Measurements from ENCODE around the gene VAV3. TPM values are rescaled to one million over a fixed set of nuclear protein-coding genes. Genes with fewer than 3 reads are reported as not detected.

Gene VAV3
- total and polyA plus RNA-seq, 4 donors, result 1.7 to 14.4 (median 7.6) TPM

DNA sequence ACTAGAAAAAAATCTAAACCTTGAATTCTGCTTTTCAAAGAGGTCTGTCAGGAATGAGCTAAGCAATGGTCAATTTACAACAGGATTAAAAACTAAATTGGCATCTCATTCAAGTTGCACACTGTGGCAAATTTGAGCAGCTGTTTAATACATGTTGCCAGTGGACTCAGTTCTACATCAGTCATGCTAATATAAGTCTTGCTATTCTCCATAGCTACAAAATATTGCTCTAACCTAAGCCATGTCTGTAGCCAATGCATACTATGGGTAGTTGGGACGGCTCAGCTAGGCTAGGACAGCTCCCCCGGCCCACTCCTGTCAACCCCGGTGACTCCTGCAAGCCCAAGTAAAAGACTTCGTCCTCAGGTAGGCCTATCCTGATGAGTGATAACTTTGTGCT lies 10.9 kb upstream of the VAV3 start:
- no peak overlapping the region for H3K9ac ChIP-seq (ENCODE audit: insufficient read depth in 1 of 2, low read length in 2 of 2)
- TF ChIP-seq, protein P1, sequence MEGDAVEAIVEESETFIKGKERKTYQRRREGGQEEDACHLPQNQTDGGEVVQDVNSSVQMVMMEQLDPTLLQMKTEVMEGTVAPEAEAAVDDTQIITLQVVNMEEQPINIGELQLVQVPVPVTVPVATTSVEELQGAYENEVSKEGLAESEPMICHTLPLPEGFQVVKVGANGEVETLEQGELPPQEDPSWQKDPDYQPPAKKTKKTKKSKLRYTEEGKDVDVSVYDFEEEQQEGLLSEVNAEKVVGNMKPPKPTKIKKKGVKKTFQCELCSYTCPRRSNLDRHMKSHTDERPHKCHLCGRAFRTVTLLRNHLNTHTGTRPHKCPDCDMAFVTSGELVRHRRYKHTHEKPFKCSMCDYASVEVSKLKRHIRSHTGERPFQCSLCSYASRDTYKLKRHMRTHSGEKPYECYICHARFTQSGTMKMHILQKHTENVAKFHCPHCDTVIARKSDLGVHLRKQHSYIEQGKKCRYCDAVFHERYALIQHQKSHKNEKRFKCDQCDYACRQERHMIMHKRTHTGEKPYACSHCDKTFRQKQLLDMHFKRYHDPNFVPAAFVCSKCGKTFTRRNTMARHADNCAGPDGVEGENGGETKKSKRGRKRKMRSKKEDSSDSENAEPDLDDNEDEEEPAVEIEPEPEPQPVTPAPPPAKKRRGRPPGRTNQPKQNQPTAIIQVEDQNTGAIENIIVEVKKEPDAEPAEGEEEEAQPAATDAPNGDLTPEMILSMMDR (IDR thresholded peaks at IDR 0.05; ENCODE audit: control extremely low read depth, extremely low read depth), result no peak
- H3K36me3 ChIP-seq (ENCODE audit: control insufficient read depth in 4 of 4, insufficient read depth in 4 of 4, low read length in 4 of 4), result no peaks in the 10 kb centered on the region
- peaks cover 0 to 1% (median 0%) of the 10 kb centered on the region in 5 donors for H3K4me1 ChIP-seq (ENCODE audit: control insufficient read depth in 5 of 5, insufficient read depth in 5 of 5, low read length in 5 of 5)
- DNase-seq (no peak), ATAC-seq (ENCODE audit: insufficient read depth, low FRiP score) (no peak)
- no peaks in the 10 kb centered on the region for H3K9me3 ChIP-seq (ENCODE audit: control insufficient read depth in 4 of 4, insufficient read depth in 3 of 4, low read length in 3 of 4)
- H3K4me3 ChIP-seq, result no peak overlapping the region
- no peaks in the 10 kb centered on the region for H3K27me3 ChIP-seq (ENCODE audit: control insufficient read depth in 3 of 3, insufficient read depth in 3 of 3, low read length in 2 of 3)
- H3K27ac ChIP-seq (ENCODE audit: low read depth in 1 of 2, low read length in 1 of 2), result no peak overlapping the region
- WGBS, 2 donors, result 97% methylated on average over 4 of the region's 4 CpGs

DNA sequence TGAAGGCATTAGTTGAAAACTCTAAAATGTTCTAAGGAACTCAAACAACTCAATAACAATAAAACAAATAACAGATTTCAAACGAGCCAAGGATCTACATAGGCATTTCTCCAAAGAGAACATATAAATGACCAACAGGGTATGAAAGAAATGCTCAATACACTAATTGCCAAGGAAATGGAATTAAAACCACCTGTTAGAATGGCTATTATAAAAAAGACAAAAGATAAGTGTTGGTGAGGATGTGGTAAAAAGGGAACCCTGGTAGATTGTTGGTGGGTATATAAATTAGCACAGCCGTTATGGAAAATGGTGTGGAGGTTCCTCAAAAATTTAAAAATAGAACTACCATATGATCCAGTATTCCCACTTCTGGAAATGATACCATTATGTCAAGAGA lies 9.1 kb upstream of the VAV3 start:
- ATAC-seq (ENCODE audit: insufficient read depth, low FRiP score) (no peak), DNase-seq (no peak)
- TF ChIP-seq, protein P1 (IDR thresholded peaks at IDR 0.05; ENCODE audit: control extremely low read depth, extremely low read depth), result no peak
- Histone ChIP-seq H3K27ac (ENCODE audit: low read depth in 1 of 2, low read length in 1 of 2) (no peak overlapping the region), H3K4me1 (ENCODE audit: control insufficient read depth in 5 of 5, insufficient read depth in 5 of 5, low read length in 5 of 5) (peaks cover 0 to 1% (median 0%) of the 10 kb centered on the region in 5 donors), H3K9ac (ENCODE audit: insufficient read depth in 1 of 2, low read length in 2 of 2) (no peak overlapping the region), H3K27me3 (ENCODE audit: control insufficient read depth in 3 of 3, insufficient read depth in 3 of 3, low read length in 2 of 3) (no peaks in the 10 kb centered on the region), H3K4me3 (no peak overlapping the region), H3K36me3 (ENCODE audit: control insufficient read depth in 4 of 4, insufficient read depth in 4 of 4, low read length in 4 of 4) (no peaks in the 10 kb centered on the region), H3K9me3 (ENCODE audit: control insufficient read depth in 4 of 4, insufficient read depth in 3 of 4, low read length in 3 of 4) (no peaks in the 10 kb centered on the region)
- WGBS, 2 donors, result 33 to 54% methylated on average over 2 of the region's 2 CpGs

DNA sequence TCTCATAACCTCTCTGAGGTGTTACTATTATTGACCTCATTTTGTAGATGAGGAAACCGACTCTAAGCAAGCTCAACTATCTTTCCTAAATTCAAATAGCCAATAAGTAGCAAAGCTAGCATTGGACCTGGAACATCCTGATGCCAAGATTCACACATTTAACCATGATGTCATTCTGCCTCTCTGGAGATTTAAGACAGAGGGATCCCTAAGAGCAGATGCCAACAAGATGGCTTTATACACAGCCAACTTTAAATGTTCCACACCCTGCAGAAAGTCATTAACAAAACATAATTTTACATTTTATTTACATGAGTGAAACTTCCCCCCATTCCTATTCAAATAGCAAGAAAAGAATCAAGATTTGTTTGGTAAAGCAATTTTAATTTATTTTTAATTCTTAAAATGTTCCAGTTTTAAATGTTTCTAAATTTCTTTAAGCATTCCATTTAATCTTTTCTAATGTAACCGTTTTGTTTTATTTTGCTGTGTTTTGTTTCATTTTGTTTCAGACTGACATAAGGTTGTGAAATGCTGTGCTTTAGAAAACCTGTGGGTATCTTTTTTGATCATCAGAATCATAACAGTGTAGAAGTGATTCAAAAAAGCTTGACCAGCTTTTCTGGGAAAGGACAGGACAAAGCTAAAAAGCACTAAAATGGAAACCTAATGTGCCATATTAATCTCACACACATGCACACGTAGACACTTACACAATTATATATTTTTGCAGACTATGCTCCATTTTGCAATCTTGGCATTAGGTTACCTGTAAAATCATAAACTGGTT lies 7.6 kb upstream of the VAV3 start:
- peaks cover 0 to 4% (median 0%) of the 10 kb centered on the region in 5 donors for H3K4me1 ChIP-seq (ENCODE audit: control insufficient read depth in 5 of 5, insufficient read depth in 5 of 5, low read length in 5 of 5)
- WGBS, 2 donors, result 56 to 76% methylated on average over 3 of the region's 3 CpGs
- no peaks in the 10 kb centered on the region for H3K27me3 ChIP-seq (ENCODE audit: control insufficient read depth in 3 of 3, insufficient read depth in 3 of 3, low read length in 2 of 3)
- H3K27ac ChIP-seq (ENCODE audit: low read depth in 1 of 2, low read length in 1 of 2), result no peak overlapping the region
- no peak overlapping the region for H3K9ac ChIP-seq (ENCODE audit: insufficient read depth in 1 of 2, low read length in 2 of 2)
- H3K9me3 ChIP-seq (ENCODE audit: control insufficient read depth in 4 of 4, insufficient read depth in 3 of 4, low read length in 3 of 4), result no peaks in the 10 kb centered on the region
- no peaks in the 10 kb centered on the region for H3K36me3 ChIP-seq (ENCODE audit: control insufficient read depth in 4 of 4, insufficient read depth in 4 of 4, low read length in 4 of 4)
- H3K4me3 ChIP-seq, result no peak overlapping the region
- ATAC-seq (ENCODE audit: insufficient read depth, low FRiP score) (no peak), DNase-seq (no peak)
- TF ChIP-seq, protein P1 (IDR thresholded peaks at IDR 0.05; ENCODE audit: control extremely low read depth, extremely low read depth), result no peak
